Stimulated activated CD4-positive, alpha-beta T cell treated with anti-CD3 and anti-CD28 coated beads, TNF-alpha, amount 100 ng/mL, for 1 hour (primary cell): ENCODE results near the gene KCNJ12.
"Not testable (repeated sequence)": the region's sequence is repeated elsewhere in the genome, so short reads cannot be mapped to it uniquely, and the experiment has no call there.

Source experiments
- DNase-seq, 3 donors: peaks; one replicate each; pipeline ENCODE4 v3.0.0-alpha.2; 2020; ENCODE audit warnings: low read depth in 3 of 3, low spot score in 1 of 3

The KCNJ12 gene

GRCh38 chr17:21404956-21405731 lies 29.0 kb downstream of the KCNJ12 start:
- not testable (repeated sequence) for DNase-seq

DNA sequence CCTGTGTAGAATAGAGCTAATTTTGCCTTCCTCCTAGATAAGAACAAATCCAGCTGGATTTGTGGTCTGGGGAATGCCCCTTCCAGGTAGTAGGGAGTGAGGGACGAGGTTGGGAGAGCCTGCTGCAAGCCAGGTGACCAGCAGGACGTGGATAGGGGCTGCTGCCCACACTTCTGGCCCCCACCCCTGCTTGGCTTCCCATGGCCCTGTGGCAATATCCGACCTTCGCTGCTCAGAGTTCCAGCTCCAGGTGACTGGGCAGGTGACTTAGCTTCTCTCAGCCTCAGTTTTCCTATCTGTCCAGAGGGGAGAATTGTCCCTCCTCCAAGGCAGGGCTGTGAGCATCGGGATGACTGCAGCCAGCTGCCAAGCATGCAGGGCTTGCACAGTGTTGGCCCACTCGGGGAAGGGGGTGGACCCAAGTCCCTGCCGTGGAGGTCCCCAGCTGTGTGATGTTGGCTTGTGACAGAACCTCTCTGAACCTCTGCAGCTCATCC lies 29.8 kb downstream of the KCNJ12 start:
- not testable (repeated sequence) for DNase-seq

DNA sequence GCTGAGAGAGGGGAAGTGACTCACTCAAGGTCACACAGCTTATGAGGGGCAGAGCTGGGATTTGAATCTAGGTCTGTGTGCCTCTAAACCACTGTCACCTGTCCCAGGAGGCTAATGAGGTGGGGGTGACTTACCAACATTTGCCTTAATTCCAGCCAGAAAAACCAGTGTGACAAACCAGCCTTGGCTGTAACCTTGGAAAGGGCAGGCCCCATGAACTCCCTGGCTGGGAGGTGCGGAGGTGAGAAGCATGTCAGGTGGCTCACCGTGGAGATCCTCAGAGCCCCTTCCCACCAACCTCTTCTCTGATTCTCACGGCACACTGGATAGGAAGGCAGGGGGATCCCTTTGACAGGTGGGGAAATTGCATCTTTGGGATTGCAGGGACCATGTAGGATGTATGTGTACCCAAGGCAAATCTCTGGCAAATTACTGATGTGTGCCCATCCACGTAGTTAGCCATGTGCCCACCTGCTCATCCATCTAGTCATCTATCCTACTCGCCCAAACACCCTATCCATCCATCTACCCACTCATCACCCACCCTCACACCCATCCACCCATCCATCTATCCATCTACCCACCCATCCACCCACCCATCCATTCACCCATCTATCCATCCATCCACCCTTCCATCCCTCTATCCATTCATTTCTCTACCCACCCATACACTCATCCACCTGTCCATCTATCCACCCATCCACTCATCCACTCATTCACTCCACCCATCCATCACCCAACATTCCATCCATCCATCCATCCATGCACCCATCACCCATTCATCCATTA lies 30.7 kb downstream of the KCNJ12 start:
- DNase-seq: not testable (repeated sequence)

DNA sequence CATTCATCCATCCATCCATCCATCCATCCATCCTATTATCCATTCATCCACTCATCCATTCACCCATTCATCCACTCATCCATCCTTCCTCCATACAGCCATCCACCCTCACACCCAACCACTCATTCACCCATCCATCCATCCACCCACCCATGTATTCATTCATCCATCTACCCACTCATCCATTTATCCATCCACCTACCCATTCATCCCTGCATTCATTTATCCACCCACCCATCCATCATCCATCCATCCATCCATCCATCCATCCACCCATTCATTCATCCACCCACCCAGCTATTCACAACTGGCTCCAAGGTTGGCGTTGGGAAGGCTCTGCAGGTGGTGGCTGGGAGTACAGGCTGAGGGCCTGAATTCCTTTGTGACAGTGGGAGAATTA lies 31.6 kb downstream of the KCNJ12 start:
- not testable (repeated sequence) for DNase-seq

DNA sequence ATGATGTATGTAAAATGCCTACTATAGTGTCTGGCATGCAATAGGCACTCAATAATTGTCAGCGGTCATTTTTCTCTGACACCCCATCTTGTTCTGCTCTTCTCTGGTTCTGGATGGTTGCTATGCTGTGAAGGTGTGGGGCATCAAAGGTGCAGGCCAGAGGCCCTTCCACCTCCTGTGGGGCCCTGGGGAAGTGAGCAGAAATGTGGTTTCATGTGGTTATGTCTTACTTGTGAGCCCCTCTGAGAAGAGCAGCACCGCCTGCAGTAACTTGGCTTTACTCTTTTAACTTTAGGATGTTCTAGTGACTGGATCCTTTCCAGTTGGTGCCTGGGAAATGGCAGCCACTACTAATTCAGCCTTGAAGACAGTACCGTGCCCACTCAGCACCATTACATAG lies 32.1 kb downstream of the KCNJ12 start:
- DNase-seq: not testable (repeated sequence)

DNA sequence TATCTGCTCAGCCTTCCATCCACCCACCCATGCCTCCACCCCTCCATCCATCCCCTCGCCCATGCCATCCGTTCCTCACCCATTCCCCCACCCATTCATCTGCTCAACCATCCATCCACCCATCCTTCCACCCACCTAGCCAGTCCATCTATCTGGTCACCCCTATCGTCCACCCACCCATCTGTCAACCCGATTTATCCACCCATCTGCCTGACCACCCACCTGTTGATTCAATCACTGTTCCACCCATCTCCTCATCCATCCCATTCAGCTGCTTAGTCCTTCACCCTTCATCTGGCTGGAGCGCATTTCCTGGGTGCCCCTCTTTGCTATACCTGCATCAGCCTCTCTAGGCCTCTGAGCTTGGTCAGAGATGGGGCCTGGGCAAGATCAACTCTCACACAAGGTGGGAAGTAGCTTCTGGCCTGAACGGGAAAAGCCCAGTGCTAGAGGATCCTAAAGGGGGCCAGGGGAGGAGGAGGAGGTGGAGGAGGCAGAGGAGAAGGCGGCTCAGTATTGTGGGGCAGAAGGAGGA lies 32.7 kb downstream of the KCNJ12 start:
- DNase-seq: not testable (repeated sequence)

GRCh38 chr17:21409388-21409787 lies 33.2 kb downstream of the KCNJ12 start:
- not testable (repeated sequence) for DNase-seq

GRCh38 chr17:21409971-21410370 lies 33.8 kb downstream of the KCNJ12 start:
- not testable (repeated sequence) for DNase-seq

GRCh38 chr17:21410371-21410770 lies 34.2 kb downstream of the KCNJ12 start:
- not testable (repeated sequence) for DNase-seq

GRCh38 chr17:21410906-21411678 lies 34.9 kb downstream of the KCNJ12 start:
- not testable (repeated sequence) for DNase-seq

GRCh38 chr17:21411679-21412205 lies 35.6 kb downstream of the KCNJ12 start:
- not testable (repeated sequence) for DNase-seq

- not testable (repeated sequence) for DNase-seq
These were observed 36.1 kb downstream of the KCNJ12 start for GRCh38 chr17:21412207-21412681.

- DNase-seq: not testable (repeated sequence)
These were observed 37.6 kb downstream of the KCNJ12 start for GRCh38 chr17:21413570-21414279.

DNA sequence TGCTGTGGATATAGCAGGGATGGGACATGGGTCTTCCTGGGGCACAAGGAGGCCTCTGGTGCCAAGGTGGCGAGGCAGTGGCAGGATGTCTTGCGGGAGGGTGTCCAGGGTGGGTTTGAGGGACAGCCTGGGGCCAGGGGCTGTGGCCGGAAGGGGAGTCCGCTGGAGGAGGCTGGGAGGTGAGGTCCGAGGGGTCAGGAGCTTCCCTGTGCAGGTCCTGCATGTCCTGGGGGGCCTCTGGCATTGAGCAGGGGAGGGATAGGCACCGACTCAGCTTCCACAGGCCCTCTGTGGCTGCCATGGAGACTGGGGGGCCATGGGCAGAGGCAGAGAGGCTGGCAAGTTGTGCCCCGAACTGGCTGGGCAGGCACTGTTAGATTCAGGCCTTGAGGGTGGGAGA lies 38.5 kb downstream of the KCNJ12 start:
- DNase-seq: not testable (repeated sequence)

DNA sequence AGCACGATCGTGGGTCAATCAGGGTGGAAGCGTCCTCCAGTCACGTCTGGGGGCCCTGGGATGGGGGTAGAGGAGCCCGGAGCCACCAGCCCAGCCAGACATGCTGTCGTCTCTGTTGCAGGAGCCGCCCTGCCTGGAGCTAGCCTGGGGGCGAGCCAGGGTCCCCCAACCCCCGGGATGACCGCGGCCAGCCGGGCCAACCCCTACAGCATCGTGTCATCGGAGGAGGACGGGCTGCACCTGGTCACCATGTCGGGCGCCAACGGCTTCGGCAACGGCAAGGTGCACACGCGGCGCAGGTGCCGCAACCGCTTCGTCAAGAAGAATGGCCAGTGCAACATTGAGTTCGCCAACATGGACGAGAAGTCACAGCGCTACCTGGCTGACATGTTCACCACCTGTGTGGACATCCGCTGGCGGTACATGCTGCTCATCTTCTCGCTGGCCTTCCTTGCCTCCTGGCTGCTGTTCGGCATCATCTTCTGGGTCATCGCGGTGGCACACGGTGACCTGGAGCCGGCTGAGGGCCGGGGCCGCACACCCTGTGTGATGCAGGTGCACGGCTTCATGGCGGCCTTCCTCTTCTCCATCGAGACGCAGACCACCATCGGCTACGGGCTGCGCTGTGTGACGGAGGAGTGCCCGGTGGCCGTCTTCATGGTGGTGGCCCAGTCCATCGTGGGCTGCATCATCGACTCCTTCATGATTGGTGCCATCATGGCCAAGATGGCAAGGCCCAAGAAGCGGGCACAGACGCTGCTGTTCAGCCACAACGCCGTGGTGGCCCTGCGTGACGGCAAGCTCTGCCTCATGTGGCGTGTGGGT lies 39.2 kb downstream of the KCNJ12 start:
- not testable (repeated sequence) for DNase-seq

DNA sequence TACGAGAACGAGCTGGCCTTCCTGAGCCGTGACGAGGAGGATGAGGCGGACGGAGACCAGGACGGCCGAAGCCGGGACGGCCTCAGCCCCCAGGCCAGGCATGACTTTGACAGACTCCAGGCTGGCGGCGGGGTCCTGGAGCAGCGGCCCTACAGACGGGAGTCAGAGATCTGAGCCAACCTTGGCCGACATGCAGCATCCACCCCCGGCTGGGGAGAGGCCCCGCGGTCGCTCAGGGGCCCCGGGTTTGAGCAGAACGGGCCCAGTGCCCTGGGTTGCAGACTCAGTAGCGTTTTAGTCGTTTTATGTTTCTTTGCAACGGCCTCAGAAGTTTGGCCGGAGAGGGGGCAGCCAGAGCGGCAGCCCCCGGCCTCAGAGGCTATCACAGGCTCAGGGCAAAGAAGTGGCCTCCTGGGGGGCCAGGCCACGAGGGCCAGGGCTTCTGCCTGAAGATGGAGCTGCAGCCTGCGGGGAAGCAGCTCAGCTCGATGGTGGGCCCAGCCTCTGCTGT lies 40.4 kb downstream of the KCNJ12 start:
- DNase-seq: not testable (repeated sequence)

DNA sequence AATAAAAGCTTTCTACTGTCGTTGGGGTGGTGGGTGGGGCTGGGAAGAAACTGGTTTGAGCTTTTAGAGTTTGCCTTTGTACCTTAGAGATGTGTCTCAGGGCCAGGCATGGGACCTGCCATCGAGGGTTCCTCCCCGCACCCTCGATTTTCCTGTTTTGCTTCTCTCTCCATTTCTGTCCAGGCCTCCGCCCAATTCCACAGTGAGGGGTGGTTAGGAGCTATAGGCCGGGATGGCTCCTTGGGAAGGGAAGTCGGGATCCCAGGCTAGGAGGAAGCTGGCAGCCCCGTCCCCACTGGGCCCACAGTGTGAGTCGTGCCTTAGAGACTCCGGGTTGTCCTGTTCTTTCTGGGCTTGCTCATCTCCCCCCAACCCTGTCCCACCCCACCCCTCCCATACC lies 41.2 kb downstream of the KCNJ12 start:
- not testable (repeated sequence) for DNase-seq

DNA sequence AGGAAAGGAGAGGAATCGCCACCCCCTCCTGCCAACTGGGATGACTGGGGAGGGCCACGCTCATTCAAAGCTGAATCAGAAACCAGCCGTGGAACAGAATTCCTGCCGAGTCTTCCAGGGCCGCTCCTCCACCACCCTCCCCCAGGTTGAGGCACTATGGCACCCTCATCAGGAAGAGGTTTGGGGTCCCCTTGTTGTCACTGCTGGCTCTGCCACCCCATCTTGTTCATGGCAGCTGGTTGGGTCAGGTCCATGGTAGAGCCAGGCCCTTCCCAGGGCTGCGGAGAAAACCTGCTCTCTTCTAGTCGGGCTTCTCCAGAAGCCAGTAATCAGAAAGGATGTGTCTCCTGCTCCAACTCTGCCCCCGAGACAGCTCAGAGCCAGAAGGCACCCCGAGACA lies 41.8 kb downstream of the KCNJ12 start:
- no peak for DNase-seq
